ENCODE data around the gene MAB21L2.

DNA sequence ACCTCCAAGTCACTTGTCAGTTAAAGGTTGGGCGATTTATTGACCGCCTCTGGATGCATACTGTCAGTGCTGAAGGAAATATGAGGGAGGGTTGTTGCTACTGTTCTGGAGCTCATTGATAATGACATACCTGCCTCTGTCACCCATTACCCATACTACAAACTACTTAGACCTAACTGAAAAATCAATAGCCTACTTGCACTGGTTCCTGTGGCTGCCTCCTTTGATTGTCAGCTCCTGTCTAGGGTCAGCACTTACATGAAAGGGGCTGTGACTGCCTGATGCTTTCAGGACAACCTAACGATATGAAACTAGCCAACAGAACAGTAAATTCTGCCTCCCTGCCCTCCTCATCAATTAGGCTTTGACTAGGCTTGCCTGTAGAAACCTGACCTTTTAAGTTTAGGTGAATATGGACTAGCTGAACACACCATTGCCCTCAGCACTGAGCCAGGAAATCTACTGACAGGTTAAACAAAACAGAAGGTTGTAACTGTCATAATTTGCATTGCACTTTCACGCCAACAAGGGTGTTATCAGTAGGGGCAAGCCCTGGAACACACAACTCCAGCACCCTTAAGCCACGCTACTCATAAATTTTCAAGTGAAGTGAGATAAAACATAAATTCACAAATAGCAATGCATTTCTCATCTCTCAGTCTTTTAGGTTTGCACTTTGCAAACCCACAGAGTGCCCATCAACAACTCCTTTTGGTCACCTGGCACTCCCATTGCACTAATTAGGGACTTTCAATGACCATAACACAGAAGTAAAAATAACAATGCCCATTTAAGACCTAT lies 9.0 kb upstream of the MAB21L2 start:
- TF ChIP-seq EZH2phosphoT487 (IDR thresholded peaks at IDR 0.05; ENCODE audit: insufficient read depth, low read depth) = no peak
- TF ChIP-seq EZH2 (IDR thresholded peaks at IDR 0.05; ENCODE audit: insufficient read depth, poor library complexity, severe bottlenecking) = no peak

All from GM23248 (cell line).